HepG2 (cell line): ENCODE data around the gene PPP2R2B. TPM values are rescaled to one million over a fixed set of nuclear protein-coding genes. Genes with fewer than 3 reads are reported as not detected.

ENCODE experiments used
- ATAC-seq: fragments of 200-7000 bp; cut with Tn5 transposase; 3 replicates; pipeline ENCODE4 v1.9.1; 2020; ENCODE audit warnings: mild to moderate bottlenecking, moderate library complexity
- BruUV-seq: library from RNA; stranded (reverse); fragments of 400-500 nt; replicated peaks from 2 replicates; lab custom pipeline; 2021; lab: Mats Ljungman, UMichigan
- CTCF ChIA-PET: fragments of 300-600 bp; formaldehyde crosslinking; extraction: SDS; loops from one replicate; lab custom pipeline; 2021; ENCODE audit warnings: low total read pairs, inconsistent platforms, low intra/inter-chr PET ratio; lab: Yijun Ruan, JAX
- POLR2A ChIA-PET: fragments of 350-600 bp; sonication (Branson Sonifier 250); formaldehyde crosslinking; loops from one replicate; lab custom pipeline; 2020; ENCODE audit warnings: antibody characterized with exemption, inconsistent platforms; lab: Yijun Ruan, JAX
- DNase-seq: peaks from one replicate; pipeline ENCODE4 v3.0.0-alpha.2; 2015; ENCODE audit warnings: low spot score
- FAIRE-seq: peaks from 3 replicates; lab custom pipeline; 2011; peaks lifted over from hg19 to GRCh38; lab: Jason Lieb, UNC
- H2AFZ ChIP-seq: one replicate; pipeline ENCODE4 v1.6.1; 2011; ENCODE audit warnings: low read length, inconsistent platforms
- H3K27ac ChIP-seq: fragments of 300-600 bp; 3 replicates; pipeline ENCODE4 v1.8.0; 2011; ENCODE audit warnings: mixed run types, mild to moderate bottlenecking, mixed read lengths, low read length, inconsistent platforms; ENCODE audit not compliant: insufficient read depth; ENCODE audit errors: extremely low read length
- H3K27me3 ChIP-seq, 2 experiments: fragments of 200-600 bp in 1 of 2; 2 replicates in 1 of 2; 3 replicates in 1 of 2; pipeline versions ENCODE4 v1.6.0 to v1.8.0; 2011; ENCODE audit warnings: low read length in 2 of 2, mild to moderate bottlenecking in 2 of 2, moderate library complexity in 2 of 2, inconsistent platforms in 1 of 2; ENCODE audit not compliant: insufficient read depth in 2 of 2, control insufficient read depth in 1 of 2
- H3K36me3 ChIP-seq, 2 experiments: fragments of 200-600 bp in 1 of 2; replicated peaks in 1 of 2; 2 replicates in 1 of 2; 3 replicates in 1 of 2; pipeline versions ENCODE4 v1.5.1 to v1.8.0; 2011; ENCODE audit warnings: low read length in 2 of 2, inconsistent platforms in 1 of 2; ENCODE audit not compliant: insufficient read depth in 2 of 2, control insufficient read depth in 1 of 2
- H3K4me1 ChIP-seq: 2 replicates; pipeline ENCODE4 v1.5.1; 2012; ENCODE audit warnings: low read length, inconsistent platforms; ENCODE audit not compliant: insufficient read depth
- H3K4me2 ChIP-seq: 2 replicates; pipeline ENCODE4 v1.6.0; 2011; ENCODE audit warnings: low read depth, low read length, inconsistent platforms
- H3K4me3 ChIP-seq, 3 experiments: fragments of 200-600 bp in 1 of 3; sonication (generic), shearing (Covaris generic) in 1 of 3; replicated peaks in 1 of 3; 2 replicates each; pipeline ENCODE4 v1.5.1; 2011 to 2016; ENCODE audit warnings: low read length in 3 of 3, inconsistent platforms in 2 of 3, low read depth in 2 of 3, mild to moderate bottlenecking in 2 of 3, control low read depth in 1 of 3, mixed read lengths in 1 of 3; ENCODE audit not compliant: insufficient read depth in 1 of 3
- H3K79me2 ChIP-seq: one replicate; pipeline ENCODE4 v1.6.1; 2011; ENCODE audit warnings: low read length, inconsistent platforms; ENCODE audit not compliant: insufficient read depth
- H3K9ac ChIP-seq: 2 replicates; pipeline ENCODE4 v1.6.0; 2011; ENCODE audit warnings: mild to moderate bottlenecking, low read depth, low read length, inconsistent platforms; ENCODE audit not compliant: insufficient read depth
- H3K9me3 ChIP-seq: 2 replicates; pipeline ENCODE4 v1.5.1; 2012; ENCODE audit warnings: mild to moderate bottlenecking, low read length
- H4K20me1 ChIP-seq: 2 replicates; pipeline ENCODE4 v1.6.0; 2011; ENCODE audit warnings: inconsistent platforms, mild to moderate bottlenecking, low read length, moderate library complexity; ENCODE audit not compliant: insufficient read depth
- RELA ChIP-seq: sonication (generic); formaldehyde crosslinking; IDR thresholded peaks from 2 replicates; pipeline ENCODE4 v1.4.0; 2020; ENCODE audit warnings: missing genetic modification reagents
- TRIM24 ChIP-seq: sonication (generic); formaldehyde crosslinking; IDR thresholded peaks from 2 replicates; pipeline ENCODE4 v1.8.0; 2022; ENCODE audit warnings: mild to moderate bottlenecking, missing genetic modification reagents
- ZNF251 ChIP-seq: sonication (generic); formaldehyde crosslinking; IDR thresholded peaks from 2 replicates; pipeline ENCODE4 v1.9.0; 2021; ENCODE audit warnings: mild to moderate bottlenecking, missing genetic modification reagents
- ZNF530 ChIP-seq: sonication (generic); formaldehyde crosslinking; IDR thresholded peaks from 2 replicates; pipeline ENCODE4 v1.5.0; 2020; ENCODE audit warnings: low read depth, mild to moderate bottlenecking, missing genetic modification reagents
- WGBS: methylation state at CpG from one replicate; pipeline ENCODE4 v1.1.6; 2017; ENCODE audit warnings: low lambda C conversion rate; 5-methylcytosine and 5-hydroxymethylcytosine counted together
- in situ Hi-C: cut with HindIII; loops from 2 replicates; pipeline ENCODE4 v1.10.0; 2017; ENCODE audit warnings: low pct_unique_long_range_greater_than_20kb; ENCODE audit not compliant: extremely low pct_ligation_motif_present
- intact Hi-C: fragments of 100-400 bp; cut with micrococcal nuclease; formaldehyde crosslinking; loops from one replicate; pipeline ENCODE4 v1.10.0; 2022; ENCODE audit not compliant: unreplicated experiment
- polyA plus RNA-seq, 8 experiments: library from polyadenylated mRNA; depleted of rRNA in 3 of 8; stranded (reverse) in 7 of 8; unstranded in 1 of 8; fragments of >200 nt; fragmentation: Illumina TruSeq in 4 of 8; extraction: Trizol in 4 of 8; gene quantifications; 2 replicates each; pipeline versions ENCODE4 v1.2.1 to v1.2.3, GENCODE V29; 2011 to 2016; ENCODE audit warnings: low read depth in 4 of 8, missing spikeins in 1 of 8, mixed read lengths in 1 of 8; ENCODE audit not compliant: insufficient read depth in 1 of 8
- total RNA-seq, 5 experiments: library from RNA; depleted of rRNA; stranded (reverse); fragments of >200 nt; fragmentation: Illumina TruSeq; extraction: Trizol; gene quantifications; 2 replicates each; pipeline ENCODE4 v1.2.3, GENCODE V29; 2016; ENCODE audit warnings: low read depth in 1 of 5
- TF ChIP-seq, protein P1 (sequence below): sonication (generic); formaldehyde crosslinking; IDR thresholded peaks from 2 replicates; pipeline ENCODE4 v1.4.0; 2020; ENCODE audit warnings: missing genetic modification reagents, low read depth, mild to moderate bottlenecking, borderline replicate concordance
- TF ChIP-seq, protein P2 (sequence below): sonication (generic); formaldehyde crosslinking; IDR thresholded peaks from 2 replicates; pipeline ENCODE4 v1.8.0; 2022; ENCODE audit warnings: mild to moderate bottlenecking, missing genetic modification reagents, moderate library complexity
- TF ChIP-seq, protein P3 (sequence below): sonication (generic); formaldehyde crosslinking; IDR thresholded peaks from 2 replicates; pipeline ENCODE4 v1.4.0; 2020; ENCODE audit warnings: missing genetic modification reagents
- TF ChIP-seq, protein P4 (sequence below): sonication (generic); formaldehyde crosslinking; IDR thresholded peaks from 2 replicates; pipeline ENCODE4 v1.5.0; 2020; ENCODE audit warnings: mild to moderate bottlenecking, missing genetic modification reagents
- TF ChIP-seq, protein P5 (sequence below): sonication (generic); formaldehyde crosslinking; IDR thresholded peaks from 2 replicates; pipeline ENCODE4 v1.4.0; 2020; ENCODE audit warnings: missing genetic modification reagents

PPP2R2B gene
- total and polyA plus RNA-seq, 2 of the 13 experiments (the other 11 are each of a cell fraction or from before 2014, with no cell fraction given), result not detected

DNA sequence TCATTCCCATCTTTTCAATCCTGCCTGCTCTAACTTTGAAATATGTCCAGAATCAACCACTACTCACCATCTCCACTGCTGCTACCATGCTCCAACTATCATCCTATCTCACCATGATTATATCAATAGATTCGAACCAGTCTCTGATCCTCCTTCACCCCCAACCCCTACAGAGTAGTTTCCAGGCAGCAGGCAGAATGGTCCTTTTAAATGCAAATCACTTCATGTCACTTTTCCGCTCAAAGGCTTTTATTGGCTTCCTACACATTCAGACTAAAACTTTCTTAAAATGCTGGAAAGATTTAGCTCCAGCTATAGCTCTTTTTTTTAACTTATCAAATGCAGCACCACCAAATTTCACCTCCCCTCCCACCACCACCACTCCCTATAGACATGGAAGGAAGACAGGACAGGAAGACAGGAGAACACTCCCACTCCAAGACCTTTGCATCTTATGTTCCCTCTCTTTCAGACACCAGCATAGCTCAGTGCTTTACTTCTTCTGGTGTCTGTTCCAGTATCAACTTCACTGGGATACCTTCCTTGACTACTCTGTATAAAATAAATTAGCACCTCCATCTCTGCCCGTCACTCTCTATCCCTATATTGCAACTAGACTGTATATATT lies 9.9 kb upstream of the PPP2R2B start:
- ChIA-PET POLR2A (no interaction called here), CTCF (no interaction called here)
- ATAC-seq (no peak), FAIRE-seq (no peak), DNase-seq (no peak)
- 31% methylated on average over 3 of the region's 3 CpGs for WGBS
- Histone ChIP-seq H4K20me1 (no peaks in the 10 kb centered on the region), H2AFZ (no peak overlapping the region), H3K4me1 (peaks cover 10% of the 10 kb centered on the region), H3K27ac (no peak overlapping the region), H3K4me2 (no peak overlapping the region), H3K4me3 (no peak overlapping the region), H3K79me2 (no peaks in the 10 kb centered on the region), H3K27me3 (no peaks in the 10 kb centered on the region; a peak in 1 of 5 replicates), H3K36me3 (no peaks in the 10 kb centered on the region), H3K9ac (no peak overlapping the region), H3K9me3 (no peaks in the 10 kb centered on the region)
- intact Hi-C loops, result no loop called here
- in situ Hi-C loops, result no loop called here
- no TSS peak for BruUV-seq
- TF ChIP-seq ZNF251 (CRISPR knock-in tag) (no peak), TRIM24 (CRISPR knock-in tag) (no peak), RELA (CRISPR knock-in tag) (no peak), ZNF530 (CRISPR knock-in tag) (no peak)
- TF ChIP-seq, protein P1, sequence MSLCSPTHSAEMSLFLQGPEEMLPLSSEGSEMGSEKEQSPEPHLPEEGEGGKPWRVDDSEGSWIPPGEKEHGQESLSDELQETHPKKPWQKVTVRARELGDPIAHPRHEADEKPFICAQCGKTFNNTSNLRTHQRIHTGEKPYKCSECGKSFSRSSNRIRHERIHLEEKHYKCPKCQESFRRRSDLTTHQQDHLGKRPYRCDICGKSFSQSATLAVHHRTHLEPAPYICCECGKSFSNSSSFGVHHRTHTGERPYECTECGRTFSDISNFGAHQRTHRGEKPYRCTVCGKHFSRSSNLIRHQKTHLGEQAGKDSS (CRISPR knock-in tag), result no peak
- TF ChIP-seq, protein P2, sequence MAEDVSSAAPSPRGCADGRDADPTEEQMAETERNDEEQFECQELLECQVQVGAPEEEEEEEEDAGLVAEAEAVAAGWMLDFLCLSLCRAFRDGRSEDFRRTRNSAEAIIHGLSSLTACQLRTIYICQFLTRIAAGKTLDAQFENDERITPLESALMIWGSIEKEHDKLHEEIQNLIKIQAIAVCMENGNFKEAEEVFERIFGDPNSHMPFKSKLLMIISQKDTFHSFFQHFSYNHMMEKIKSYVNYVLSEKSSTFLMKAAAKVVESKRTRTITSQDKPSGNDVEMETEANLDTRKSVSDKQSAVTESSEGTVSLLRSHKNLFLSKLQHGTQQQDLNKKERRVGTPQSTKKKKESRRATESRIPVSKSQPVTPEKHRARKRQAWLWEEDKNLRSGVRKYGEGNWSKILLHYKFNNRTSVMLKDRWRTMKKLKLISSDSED (CRISPR knock-in tag), result no peak
- TF ChIP-seq, protein P3, sequence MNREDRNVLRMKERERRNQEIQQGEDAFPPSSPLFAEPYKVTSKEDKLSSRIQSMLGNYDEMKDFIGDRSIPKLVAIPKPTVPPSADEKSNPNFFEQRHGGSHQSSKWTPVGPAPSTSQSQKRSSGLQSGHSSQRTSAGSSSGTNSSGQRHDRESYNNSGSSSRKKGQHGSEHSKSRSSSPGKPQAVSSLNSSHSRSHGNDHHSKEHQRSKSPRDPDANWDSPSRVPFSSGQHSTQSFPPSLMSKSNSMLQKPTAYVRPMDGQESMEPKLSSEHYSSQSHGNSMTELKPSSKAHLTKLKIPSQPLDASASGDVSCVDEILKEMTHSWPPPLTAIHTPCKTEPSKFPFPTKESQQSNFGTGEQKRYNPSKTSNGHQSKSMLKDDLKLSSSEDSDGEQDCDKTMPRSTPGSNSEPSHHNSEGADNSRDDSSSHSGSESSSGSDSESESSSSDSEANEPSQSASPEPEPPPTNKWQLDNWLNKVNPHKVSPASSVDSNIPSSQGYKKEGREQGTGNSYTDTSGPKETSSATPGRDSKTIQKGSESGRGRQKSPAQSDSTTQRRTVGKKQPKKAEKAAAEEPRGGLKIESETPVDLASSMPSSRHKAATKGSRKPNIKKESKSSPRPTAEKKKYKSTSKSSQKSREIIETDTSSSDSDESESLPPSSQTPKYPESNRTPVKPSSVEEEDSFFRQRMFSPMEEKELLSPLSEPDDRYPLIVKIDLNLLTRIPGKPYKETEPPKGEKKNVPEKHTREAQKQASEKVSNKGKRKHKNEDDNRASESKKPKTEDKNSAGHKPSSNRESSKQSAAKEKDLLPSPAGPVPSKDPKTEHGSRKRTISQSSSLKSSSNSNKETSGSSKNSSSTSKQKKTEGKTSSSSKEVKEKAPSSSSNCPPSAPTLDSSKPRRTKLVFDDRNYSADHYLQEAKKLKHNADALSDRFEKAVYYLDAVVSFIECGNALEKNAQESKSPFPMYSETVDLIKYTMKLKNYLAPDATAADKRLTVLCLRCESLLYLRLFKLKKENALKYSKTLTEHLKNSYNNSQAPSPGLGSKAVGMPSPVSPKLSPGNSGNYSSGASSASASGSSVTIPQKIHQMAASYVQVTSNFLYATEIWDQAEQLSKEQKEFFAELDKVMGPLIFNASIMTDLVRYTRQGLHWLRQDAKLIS (CRISPR knock-in tag), result no peak
- TF ChIP-seq, protein P4, sequence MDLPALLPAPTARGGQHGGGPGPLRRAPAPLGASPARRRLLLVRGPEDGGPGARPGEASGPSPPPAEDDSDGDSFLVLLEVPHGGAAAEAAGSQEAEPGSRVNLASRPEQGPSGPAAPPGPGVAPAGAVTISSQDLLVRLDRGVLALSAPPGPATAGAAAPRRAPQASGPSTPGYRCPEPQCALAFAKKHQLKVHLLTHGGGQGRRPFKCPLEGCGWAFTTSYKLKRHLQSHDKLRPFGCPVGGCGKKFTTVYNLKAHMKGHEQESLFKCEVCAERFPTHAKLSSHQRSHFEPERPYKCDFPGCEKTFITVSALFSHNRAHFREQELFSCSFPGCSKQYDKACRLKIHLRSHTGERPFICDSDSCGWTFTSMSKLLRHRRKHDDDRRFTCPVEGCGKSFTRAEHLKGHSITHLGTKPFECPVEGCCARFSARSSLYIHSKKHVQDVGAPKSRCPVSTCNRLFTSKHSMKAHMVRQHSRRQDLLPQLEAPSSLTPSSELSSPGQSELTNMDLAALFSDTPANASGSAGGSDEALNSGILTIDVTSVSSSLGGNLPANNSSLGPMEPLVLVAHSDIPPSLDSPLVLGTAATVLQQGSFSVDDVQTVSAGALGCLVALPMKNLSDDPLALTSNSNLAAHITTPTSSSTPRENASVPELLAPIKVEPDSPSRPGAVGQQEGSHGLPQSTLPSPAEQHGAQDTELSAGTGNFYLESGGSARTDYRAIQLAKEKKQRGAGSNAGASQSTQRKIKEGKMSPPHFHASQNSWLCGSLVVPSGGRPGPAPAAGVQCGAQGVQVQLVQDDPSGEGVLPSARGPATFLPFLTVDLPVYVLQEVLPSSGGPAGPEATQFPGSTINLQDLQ (CRISPR knock-in tag), result no peak
- TF ChIP-seq, protein P5, sequence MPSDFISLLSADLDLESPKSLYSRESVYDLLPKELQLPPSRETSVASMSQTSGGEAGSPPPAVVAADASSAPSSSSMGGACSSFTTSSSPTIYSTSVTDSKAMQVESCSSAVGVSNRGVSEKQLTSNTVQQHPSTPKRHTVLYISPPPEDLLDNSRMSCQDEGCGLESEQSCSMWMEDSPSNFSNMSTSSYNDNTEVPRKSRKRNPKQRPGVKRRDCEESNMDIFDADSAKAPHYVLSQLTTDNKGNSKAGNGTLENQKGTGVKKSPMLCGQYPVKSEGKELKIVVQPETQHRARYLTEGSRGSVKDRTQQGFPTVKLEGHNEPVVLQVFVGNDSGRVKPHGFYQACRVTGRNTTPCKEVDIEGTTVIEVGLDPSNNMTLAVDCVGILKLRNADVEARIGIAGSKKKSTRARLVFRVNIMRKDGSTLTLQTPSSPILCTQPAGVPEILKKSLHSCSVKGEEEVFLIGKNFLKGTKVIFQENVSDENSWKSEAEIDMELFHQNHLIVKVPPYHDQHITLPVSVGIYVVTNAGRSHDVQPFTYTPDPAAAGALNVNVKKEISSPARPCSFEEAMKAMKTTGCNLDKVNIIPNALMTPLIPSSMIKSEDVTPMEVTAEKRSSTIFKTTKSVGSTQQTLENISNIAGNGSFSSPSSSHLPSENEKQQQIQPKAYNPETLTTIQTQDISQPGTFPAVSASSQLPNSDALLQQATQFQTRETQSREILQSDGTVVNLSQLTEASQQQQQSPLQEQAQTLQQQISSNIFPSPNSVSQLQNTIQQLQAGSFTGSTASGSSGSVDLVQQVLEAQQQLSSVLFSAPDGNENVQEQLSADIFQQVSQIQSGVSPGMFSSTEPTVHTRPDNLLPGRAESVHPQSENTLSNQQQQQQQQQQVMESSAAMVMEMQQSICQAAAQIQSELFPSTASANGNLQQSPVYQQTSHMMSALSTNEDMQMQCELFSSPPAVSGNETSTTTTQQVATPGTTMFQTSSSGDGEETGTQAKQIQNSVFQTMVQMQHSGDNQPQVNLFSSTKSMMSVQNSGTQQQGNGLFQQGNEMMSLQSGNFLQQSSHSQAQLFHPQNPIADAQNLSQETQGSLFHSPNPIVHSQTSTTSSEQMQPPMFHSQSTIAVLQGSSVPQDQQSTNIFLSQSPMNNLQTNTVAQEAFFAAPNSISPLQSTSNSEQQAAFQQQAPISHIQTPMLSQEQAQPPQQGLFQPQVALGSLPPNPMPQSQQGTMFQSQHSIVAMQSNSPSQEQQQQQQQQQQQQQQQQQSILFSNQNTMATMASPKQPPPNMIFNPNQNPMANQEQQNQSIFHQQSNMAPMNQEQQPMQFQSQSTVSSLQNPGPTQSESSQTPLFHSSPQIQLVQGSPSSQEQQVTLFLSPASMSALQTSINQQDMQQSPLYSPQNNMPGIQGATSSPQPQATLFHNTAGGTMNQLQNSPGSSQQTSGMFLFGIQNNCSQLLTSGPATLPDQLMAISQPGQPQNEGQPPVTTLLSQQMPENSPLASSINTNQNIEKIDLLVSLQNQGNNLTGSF, result no peak
